Gastrocnemius medialis (tissue), 4 donors: Measurements from ENCODE around the gene GCLC.

Source experiments
- CTCF ChIP-seq, 5 experiments: fragments of 450-650 bp in 3 of 5; fragments of 200-600 bp in 2 of 5; sonication (generic) in 2 of 5; IDR thresholded peaks in 4 of 5; conservative IDR thresholded peaks in 1 of 5; 1 replicate in 4 of 5; 2 replicates in 1 of 5; pipeline ENCODE4 v1.5.1; 2016 to 2019; ENCODE audit warnings: antibody characterized with exemption in 5 of 5, mild to moderate bottlenecking in 3 of 5, moderate library complexity in 3 of 5
- POLR2A ChIP-seq, 2 donors: fragments of 450-650 bp; IDR thresholded peaks; one replicate each; pipeline ENCODE4 v1.6.1; 2017; ENCODE audit warnings: antibody characterized with exemption in 2 of 2, mild to moderate bottlenecking in 2 of 2, moderate library complexity in 2 of 2

GRCh38 chr6:53474010-53474409, 70.9 kb downstream of the GCLC start:
- TF ChIP-seq CTCF (IDR thresholded peaks at IDR 0.05 in 4 of 5, conservative IDR thresholded peaks at IDR 0.05 in 1 of 5) (no peak), POLR2A (IDR thresholded peaks at IDR 0.05) (no peak)
